Karpas-422 (cell line): Measurements from ENCODE around the gene NR2E3. TPM values are rescaled to one million over a fixed set of nuclear protein-coding genes. Genes with fewer than 3 reads are reported as not detected.

ENCODE experiments used
- DNase-seq: peaks from one replicate; pipeline ENCODE4 v3.0.0-alpha.2; 2015
- H2AFZ ChIP-seq: fragments of 200-600 bp; sonication (generic); 2 replicates; pipeline ENCODE4 v1.6.1; 2014; ENCODE audit warnings: antibody characterized with exemption, low read length, mixed read lengths
- H3K27ac ChIP-seq: fragments of 200-600 bp; sonication (generic); 2 replicates; pipeline ENCODE4 v1.5.1; 2014; ENCODE audit warnings: mild to moderate bottlenecking, low read length, moderate library complexity
- H3K27me3 ChIP-seq: fragments of 200-600 bp; sonication (generic); 2 replicates; pipeline ENCODE4 v1.6.1; 2014; ENCODE audit warnings: low read length, mixed read lengths
- H3K36me3 ChIP-seq: fragments of 200-600 bp; sonication (generic); 2 replicates; pipeline ENCODE4 v1.6.1; 2014; ENCODE audit warnings: low read length, mixed read lengths; ENCODE audit not compliant: insufficient read depth
- H3K4me1 ChIP-seq: fragments of 200-600 bp; sonication (generic); 2 replicates; pipeline ENCODE4 v1.6.1; 2014; ENCODE audit warnings: mild to moderate bottlenecking, low read length, mixed read lengths
- H3K4me2 ChIP-seq: fragments of 200-600 bp; sonication (generic); 2 replicates; pipeline ENCODE4 v1.6.1; 2014; ENCODE audit warnings: low read length, low read depth, mild to moderate bottlenecking; ENCODE audit not compliant: poor library complexity, severe bottlenecking
- H3K4me3 ChIP-seq: fragments of 200-600 bp; sonication (generic); 2 replicates; pipeline ENCODE4 v1.5.1; 2014; ENCODE audit warnings: mild to moderate bottlenecking, antibody characterized with exemption, low read length, mixed read lengths
- H3K79me2 ChIP-seq: fragments of 200-600 bp; sonication (generic); 2 replicates; pipeline ENCODE4 v1.6.1; 2014; ENCODE audit warnings: mild to moderate bottlenecking, low read length, mixed read lengths
- H3K9ac ChIP-seq: fragments of 200-600 bp; sonication (generic); 2 replicates; pipeline ENCODE4 v1.6.0; 2014; ENCODE audit warnings: low read length
- H3K9me2 ChIP-seq: fragments of 200-600 bp; sonication (generic), shearing (Covaris generic); replicated peaks from 2 replicates; pipeline ENCODE4 v1.6.0; 2014; ENCODE audit warnings: mild to moderate bottlenecking, low read length, moderate library complexity; ENCODE audit not compliant: insufficient read depth
- H3K9me3 ChIP-seq: fragments of 300-700, 200-600 bp; sonication (generic); 2 replicates; pipeline ENCODE4 v1.6.1; 2014; ENCODE audit warnings: low read length, mixed read lengths
- H4K20me1 ChIP-seq: fragments of 200-600 bp; sonication (generic); 2 replicates; pipeline ENCODE4 v1.6.1; 2014; ENCODE audit warnings: mild to moderate bottlenecking, antibody characterized with exemption, low read length, low read depth; ENCODE audit not compliant: insufficient read depth
- total RNA-seq: library from RNA; depleted of rRNA; stranded (reverse); fragments of >200 nt; shearing (Covaris generic); gene quantifications from 2 replicates; pipeline ENCODE4 v1.2.3, GENCODE V29; 2014; ENCODE audit warnings: low replicate concordance

Gene NR2E3
- total RNA-seq, 1 experiment from 2014 or later = not detected

- DNase-seq = no peak
- Histone ChIP-seq H3K27me3 (no peaks in the 10 kb centered on the region), H2AFZ (no peak overlapping the region), H3K9ac (no peak overlapping the region), H3K4me3 (no peak overlapping the region), H3K27ac (no peak overlapping the region), H4K20me1 (no peaks in the 10 kb centered on the region), H3K79me2 (no peaks in the 10 kb centered on the region), H3K9me3 (no peaks in the 10 kb centered on the region), H3K4me2 (no peak overlapping the region), H3K9me2 (no peaks in the 10 kb centered on the region), H3K4me1 (no peaks in the 10 kb centered on the region; the same call in 1 of the 2 replicates), H3K36me3 (no peaks in the 10 kb centered on the region)
These were observed 23.7 kb upstream of the NR2E3 start for GRCh38 chr15:71786673-71787072.

DNA sequence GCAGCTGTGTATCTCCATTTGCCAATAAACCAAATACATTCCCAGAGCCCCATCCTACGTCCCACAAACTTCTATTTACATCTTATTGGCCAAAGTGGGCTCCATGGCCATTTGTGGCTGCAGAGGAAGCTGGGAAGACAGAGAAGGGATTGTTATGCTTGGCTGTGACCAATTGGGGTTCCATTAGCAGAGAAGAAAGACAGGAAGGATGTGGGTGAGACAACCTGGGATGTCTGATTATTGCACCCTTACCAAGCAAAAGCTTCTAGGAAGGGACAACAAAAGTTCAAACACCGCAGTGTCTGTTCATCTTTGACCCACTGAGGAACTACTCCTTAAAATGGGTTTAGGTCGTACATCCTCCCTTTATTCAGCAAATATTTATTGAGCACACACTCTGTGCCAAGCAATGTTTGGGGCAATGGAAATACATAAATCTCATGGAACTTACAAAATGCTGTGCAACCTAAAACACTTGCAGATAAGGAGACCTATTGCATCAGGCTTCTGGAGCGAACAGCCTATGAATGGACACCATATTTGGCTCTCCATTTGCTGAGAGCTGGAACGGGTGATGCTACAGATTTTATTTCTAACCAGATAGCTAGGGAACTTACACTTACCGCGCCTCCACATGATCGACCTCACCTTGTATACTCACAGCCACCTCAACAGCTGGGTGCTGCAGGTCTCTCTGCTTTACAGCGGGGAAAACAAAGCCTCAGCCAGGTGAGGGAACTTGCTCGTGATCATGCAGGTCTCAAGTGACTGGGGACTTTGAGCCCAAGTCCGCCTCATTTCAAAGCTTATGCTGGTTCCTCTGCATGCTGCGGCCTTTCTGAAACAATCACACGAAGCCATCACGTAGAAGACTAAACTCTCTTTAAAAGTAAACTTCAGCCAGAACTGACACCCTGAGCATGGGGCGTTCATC is 21.4 kb upstream of the NR2E3 start:
- Histone ChIP-seq H3K4me3 (no peak overlapping the region), H3K9me3 (no peaks in the 10 kb centered on the region), H3K79me2 (no peaks in the 10 kb centered on the region), H3K4me2 (no peak overlapping the region), H3K27me3 (no peaks in the 10 kb centered on the region), H3K9ac (no peak overlapping the region), H3K9me2 (no peaks in the 10 kb centered on the region), H2AFZ (no peak overlapping the region), H4K20me1 (no peaks in the 10 kb centered on the region), H3K4me1 (no peaks in the 10 kb centered on the region), H3K36me3 (no peaks in the 10 kb centered on the region), H3K27ac (no peak overlapping the region)
- DNase-seq = no peak

DNA sequence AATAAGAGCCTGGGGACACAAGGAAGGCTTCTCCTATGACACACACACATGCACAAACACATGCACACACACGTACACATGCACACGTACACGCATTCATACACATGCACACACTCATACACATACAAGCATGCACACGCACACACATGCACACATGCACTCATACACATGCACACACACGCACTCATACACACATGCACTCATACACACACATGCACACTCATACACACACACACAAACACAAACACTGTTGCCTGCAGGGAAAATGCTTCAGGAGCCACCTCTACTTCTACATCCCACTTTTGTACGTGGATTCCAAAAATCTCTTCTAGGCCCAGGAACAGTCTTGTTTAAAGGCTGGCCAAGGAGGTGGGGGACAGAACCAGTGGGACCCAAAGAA is 20.7 kb upstream of the NR2E3 start:
- H3K9me3 ChIP-seq = no peaks in the 10 kb centered on the region
- no peaks in the 10 kb centered on the region for H4K20me1 ChIP-seq
- H3K9ac ChIP-seq = no peak overlapping the region
- H3K79me2 ChIP-seq = no peaks in the 10 kb centered on the region
- H3K4me3 ChIP-seq = no peak overlapping the region
- H3K27ac ChIP-seq = no peak overlapping the region
- no peak overlapping the region for H3K4me2 ChIP-seq
- H3K4me1 ChIP-seq = no peaks in the 10 kb centered on the region
- no peaks in the 10 kb centered on the region for H3K36me3 ChIP-seq
- no peaks in the 10 kb centered on the region for H3K9me2 ChIP-seq
- no peak for DNase-seq
- H2AFZ ChIP-seq = no peak overlapping the region
- no peaks in the 10 kb centered on the region for H3K27me3 ChIP-seq

- H3K4me3 ChIP-seq = no peak overlapping the region
- H4K20me1 ChIP-seq = no peaks in the 10 kb centered on the region
- H2AFZ ChIP-seq = no peak overlapping the region
- no peaks in the 10 kb centered on the region for H3K4me1 ChIP-seq
- H3K9me3 ChIP-seq = no peaks in the 10 kb centered on the region
- no peaks in the 10 kb centered on the region for H3K36me3 ChIP-seq
- no peak overlapping the region for H3K9ac ChIP-seq
- no peaks in the 10 kb centered on the region for H3K27me3 ChIP-seq
- no peaks in the 10 kb centered on the region for H3K79me2 ChIP-seq
- H3K4me2 ChIP-seq = no peak overlapping the region
- DNase-seq = no peak
- H3K27ac ChIP-seq = no peak overlapping the region
- no peaks in the 10 kb centered on the region for H3K9me2 ChIP-seq
These were observed 20.3 kb upstream of the NR2E3 start for GRCh38 chr15:71790081-71790480.

GRCh38 chr15:71791975-71792374 is 18.4 kb upstream of the NR2E3 start:
- no peak overlapping the region for H2AFZ ChIP-seq
- H3K9ac ChIP-seq = no peak overlapping the region
- DNase-seq = no peak
- H3K27ac ChIP-seq = no peak overlapping the region
- H3K36me3 ChIP-seq = no peaks in the 10 kb centered on the region
- no peak overlapping the region for H3K4me3 ChIP-seq
- no peaks in the 10 kb centered on the region for H3K9me3 ChIP-seq
- no peaks in the 10 kb centered on the region for H3K9me2 ChIP-seq
- H3K4me1 ChIP-seq = no peaks in the 10 kb centered on the region
- no peaks in the 10 kb centered on the region for H3K79me2 ChIP-seq
- no peak overlapping the region for H3K4me2 ChIP-seq
- no peaks in the 10 kb centered on the region for H3K27me3 ChIP-seq
- no peaks in the 10 kb centered on the region for H4K20me1 ChIP-seq

GRCh38 chr15:71792521-71792920 is 17.8 kb upstream of the NR2E3 start:
- Histone ChIP-seq H3K4me3 (no peak overlapping the region), H3K27ac (no peak overlapping the region), H3K27me3 (no peaks in the 10 kb centered on the region), H3K4me2 (no peak overlapping the region), H3K9me3 (no peaks in the 10 kb centered on the region), H3K9me2 (no peaks in the 10 kb centered on the region), H2AFZ (no peak overlapping the region), H3K36me3 (no peaks in the 10 kb centered on the region), H3K79me2 (no peaks in the 10 kb centered on the region), H3K4me1 (no peaks in the 10 kb centered on the region), H3K9ac (no peak overlapping the region), H4K20me1 (no peaks in the 10 kb centered on the region)
- DNase-seq = no peak

DNA sequence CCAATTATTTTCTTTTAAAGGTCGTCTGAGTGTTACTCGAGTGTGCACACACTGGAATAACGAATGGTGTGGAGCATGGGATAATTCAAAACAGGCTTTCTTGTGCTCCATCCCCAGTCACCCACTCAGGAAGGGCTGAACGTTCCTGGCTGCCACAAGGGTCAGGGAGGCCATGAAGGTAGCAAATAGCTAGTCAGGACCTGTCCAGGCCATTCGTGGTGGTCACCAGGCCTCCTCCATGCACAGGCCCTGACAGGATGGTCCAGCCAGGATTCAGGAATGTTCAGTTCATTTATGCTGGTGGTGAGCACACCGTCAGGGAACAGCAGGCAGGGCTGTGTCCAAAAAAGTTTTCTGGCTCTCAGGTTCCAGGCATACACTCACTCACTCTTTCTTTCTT is 11.7 kb upstream of the NR2E3 start:
- Histone ChIP-seq H3K9ac (no peak overlapping the region), H3K4me3 (no peak overlapping the region), H3K9me3 (no peaks in the 10 kb centered on the region), H3K4me2 (no peak overlapping the region), H3K27ac (no peak overlapping the region), H3K27me3 (no peaks in the 10 kb centered on the region), H3K79me2 (no peaks in the 10 kb centered on the region), H2AFZ (no peak overlapping the region), H3K4me1 (no peaks in the 10 kb centered on the region), H4K20me1 (no peaks in the 10 kb centered on the region), H3K36me3 (no peaks in the 10 kb centered on the region), H3K9me2 (no peaks in the 10 kb centered on the region)
- no peak for DNase-seq

DNA sequence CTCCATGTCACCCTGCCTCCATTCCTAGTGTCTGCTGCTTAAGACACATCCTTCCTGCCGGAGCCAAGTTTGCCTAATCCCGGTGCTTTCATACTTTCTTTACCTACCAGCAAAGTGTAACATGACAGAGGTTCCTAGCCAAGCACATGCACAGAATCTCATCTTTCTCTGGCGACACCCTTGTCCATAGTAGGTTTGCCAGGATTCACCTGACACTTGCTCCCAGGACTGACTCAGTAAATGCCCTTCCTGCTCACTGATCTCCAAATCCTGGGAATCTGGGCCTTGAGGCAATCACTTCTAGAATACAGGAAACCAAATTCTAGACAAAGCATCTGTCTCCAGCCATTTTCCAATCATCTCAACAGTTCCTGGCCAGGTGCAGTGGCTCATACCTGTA is 10.2 kb upstream of the NR2E3 start:
- Histone ChIP-seq H3K9me3 (no peaks in the 10 kb centered on the region), H3K9ac (no peak overlapping the region), H2AFZ (no peak overlapping the region), H3K27ac (no peak overlapping the region), H3K4me2 (no peak overlapping the region), H3K4me1 (peaks cover 15% of the 10 kb centered on the region), H3K4me3 (no peak overlapping the region), H3K79me2 (no peaks in the 10 kb centered on the region), H3K36me3 (no peaks in the 10 kb centered on the region), H3K9me2 (no peaks in the 10 kb centered on the region), H4K20me1 (no peaks in the 10 kb centered on the region), H3K27me3 (no peaks in the 10 kb centered on the region)
- no peak for DNase-seq
